WERI-Rb-1 (cell line): Measurements from ENCODE around the gene GPR176.

Experiments used
- DNase-seq: peaks from one replicate; pipeline ENCODE4 v3.0.0-alpha.2; 2020
- H3K27ac ChIP-seq: fragments of 250-450 bp; sonication (Bioruptor Pico); 2 replicates; pipeline ENCODE4 v1.5.1; 2020; ENCODE audit warnings: mild to moderate bottlenecking, moderate library complexity
- H3K27me3 ChIP-seq: fragments of 250-450 bp; sonication (Bioruptor Pico); 2 replicates; pipeline ENCODE4 v1.5.1; 2021; ENCODE audit warnings: mild to moderate bottlenecking, low read depth, moderate library complexity; ENCODE audit not compliant: insufficient read depth, severe bottlenecking
- H3K36me3 ChIP-seq: fragments of 250-450 bp; sonication (Bioruptor Pico); 2 replicates; pipeline ENCODE4 v1.5.1; 2020; ENCODE audit warnings: mild to moderate bottlenecking, moderate library complexity
- H3K4me3 ChIP-seq: 2 replicates; pipeline ENCODE4 v1.5.1; 2011; ENCODE audit warnings: low read depth, mild to moderate bottlenecking, control low read depth, low read length
- H3K9me3 ChIP-seq: fragments of 250-450 bp; sonication (Bioruptor Pico); 2 replicates; pipeline ENCODE4 v1.5.1; 2021; ENCODE audit warnings: mild to moderate bottlenecking, moderate library complexity; ENCODE audit not compliant: severe bottlenecking
- TF ChIP-seq, protein P1 (sequence below): IDR thresholded peaks from 2 replicates; pipeline ENCODE4 v1.5.1; 2011; ENCODE audit warnings: low read depth, mild to moderate bottlenecking, control low read depth, inconsistent platforms, low read length

Gene GPR176

DNA sequence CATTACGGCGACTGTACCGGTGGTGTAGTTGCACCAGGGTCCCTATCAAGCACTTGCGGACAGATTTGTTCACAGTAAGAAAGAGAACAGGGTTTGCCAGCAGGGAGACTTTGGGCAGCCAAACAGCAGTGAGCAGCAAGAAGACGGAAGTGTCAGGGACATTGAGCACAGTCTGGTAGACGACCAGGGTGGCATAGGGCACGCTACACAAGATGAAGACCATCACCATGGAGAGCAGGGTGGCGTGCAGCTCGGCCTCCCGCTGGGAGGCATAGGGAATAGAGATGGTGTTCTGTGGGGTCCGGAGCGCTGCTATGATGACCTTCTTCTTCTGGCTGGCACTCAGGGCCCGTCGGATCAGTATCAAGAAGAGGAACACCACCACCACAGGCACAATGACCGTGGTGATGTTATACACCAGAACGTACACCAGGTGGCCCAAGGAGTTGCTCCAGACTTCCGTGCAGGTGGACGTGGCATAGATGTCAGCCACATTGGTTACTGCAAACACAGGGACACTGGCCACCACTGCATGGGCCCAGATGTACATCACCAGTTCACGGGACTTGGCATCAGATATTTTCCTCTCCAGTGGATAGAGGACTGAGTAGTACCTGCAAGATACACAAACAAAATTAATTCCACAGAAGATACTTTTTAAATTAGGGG is 118.3 kb downstream of the GPR176 start:
- no peaks in the 10 kb centered on the region for H3K9me3 ChIP-seq
- no peaks in the 10 kb centered on the region for H3K36me3 ChIP-seq
- peak; percentile 50 for DNase-seq
- no peak overlapping the region for H3K27ac ChIP-seq
- no peaks in the 10 kb centered on the region for H3K27me3 ChIP-seq
- no peak overlapping the region for H3K4me3 ChIP-seq
- TF ChIP-seq, protein P1, sequence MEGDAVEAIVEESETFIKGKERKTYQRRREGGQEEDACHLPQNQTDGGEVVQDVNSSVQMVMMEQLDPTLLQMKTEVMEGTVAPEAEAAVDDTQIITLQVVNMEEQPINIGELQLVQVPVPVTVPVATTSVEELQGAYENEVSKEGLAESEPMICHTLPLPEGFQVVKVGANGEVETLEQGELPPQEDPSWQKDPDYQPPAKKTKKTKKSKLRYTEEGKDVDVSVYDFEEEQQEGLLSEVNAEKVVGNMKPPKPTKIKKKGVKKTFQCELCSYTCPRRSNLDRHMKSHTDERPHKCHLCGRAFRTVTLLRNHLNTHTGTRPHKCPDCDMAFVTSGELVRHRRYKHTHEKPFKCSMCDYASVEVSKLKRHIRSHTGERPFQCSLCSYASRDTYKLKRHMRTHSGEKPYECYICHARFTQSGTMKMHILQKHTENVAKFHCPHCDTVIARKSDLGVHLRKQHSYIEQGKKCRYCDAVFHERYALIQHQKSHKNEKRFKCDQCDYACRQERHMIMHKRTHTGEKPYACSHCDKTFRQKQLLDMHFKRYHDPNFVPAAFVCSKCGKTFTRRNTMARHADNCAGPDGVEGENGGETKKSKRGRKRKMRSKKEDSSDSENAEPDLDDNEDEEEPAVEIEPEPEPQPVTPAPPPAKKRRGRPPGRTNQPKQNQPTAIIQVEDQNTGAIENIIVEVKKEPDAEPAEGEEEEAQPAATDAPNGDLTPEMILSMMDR = peak; percentile 75

- Histone ChIP-seq H3K4me3 (no peak overlapping the region), H3K27ac (no peak overlapping the region), H3K9me3 (no peaks in the 10 kb centered on the region), H3K27me3 (no peaks in the 10 kb centered on the region), H3K36me3 (no peaks in the 10 kb centered on the region)
- TF ChIP-seq, protein P1 = no peak
- no peak for DNase-seq
Observed at GRCh38 chr15:39799552-39800011, 120.5 kb downstream of the GPR176 start.

GRCh38 chr15:39798382-39798781 is 121.7 kb downstream of the GPR176 start:
- H3K36me3 ChIP-seq = no peaks in the 10 kb centered on the region
- TF ChIP-seq, protein P1 = no peak
- H3K9me3 ChIP-seq = no peaks in the 10 kb centered on the region

DNA sequence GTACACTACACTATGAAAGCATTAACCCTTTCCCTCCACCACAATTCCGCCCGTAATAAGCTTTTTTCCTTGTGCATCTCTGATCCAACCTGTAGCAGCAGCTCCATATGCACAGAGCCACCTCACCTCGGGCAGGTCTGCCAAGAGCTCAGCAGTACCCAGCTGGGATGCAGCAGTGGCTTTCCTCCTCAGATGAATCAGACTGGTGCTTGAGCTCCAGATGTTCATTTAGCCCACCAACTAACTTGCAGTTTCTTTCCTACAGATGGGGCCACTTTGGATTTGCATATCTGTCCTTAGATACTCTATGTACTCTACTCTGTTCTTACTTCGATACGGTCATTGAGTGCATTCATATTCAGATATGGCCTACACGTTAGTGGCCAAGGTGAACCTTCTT is 122.7 kb downstream of the GPR176 start:
- TF ChIP-seq, protein P1 = no peak
- DNase-seq = no peak
- Histone ChIP-seq H3K27ac (no peak overlapping the region), H3K27me3 (no peaks in the 10 kb centered on the region), H3K4me3 (no peak overlapping the region), H3K9me3 (no peaks in the 10 kb centered on the region), H3K36me3 (no peaks in the 10 kb centered on the region)

More at GRCh38 chr15:39798382-39798781, 121.7 kb downstream of the GPR176 start:
- H3K4me3 ChIP-seq = no peak overlapping the region
- DNase-seq = no peak
- H3K27ac ChIP-seq = no peak overlapping the region
- no peaks in the 10 kb centered on the region for H3K27me3 ChIP-seq

- DNase-seq = no peak
- no peak overlapping the region for H3K27ac ChIP-seq
Observed at GRCh38 chr15:39796601-39797000, 123.5 kb downstream of the GPR176 start.

More at GRCh38 chr15:39796601-39797000, 123.5 kb downstream of the GPR176 start:
- H3K36me3 ChIP-seq = no peaks in the 10 kb centered on the region
- H3K4me3 ChIP-seq = no peak overlapping the region
- H3K27me3 ChIP-seq = no peaks in the 10 kb centered on the region
- TF ChIP-seq, protein P1 = no peak
- no peaks in the 10 kb centered on the region for H3K9me3 ChIP-seq
